IMR-90 (cell line): Measurements from ENCODE around the gene PSMA2. TPM values are rescaled to one million over a fixed set of nuclear protein-coding genes. Genes with fewer than 3 reads are reported as not detected.

Source experiments
- ATAC-seq: fragments of 200-7000 bp; cut with Tn5 transposase; 2 replicates; pipeline ENCODE4 v1.9.1; 2020; ENCODE audit warnings: low read depth, mild to moderate bottlenecking, moderate library complexity
- BruUV-seq: library from RNA; stranded (reverse); fragments of 400-500 nt; replicated peaks from 2 replicates; lab custom pipeline; 2021; lab: Mats Ljungman, UMichigan
- CTCF ChIA-PET: fragments of 300-600 bp; formaldehyde crosslinking; extraction: SDS; loops from one replicate; lab custom pipeline; 2021; ENCODE audit warnings: antibody characterized with exemption; lab: Yijun Ruan, JAX
- POLR2A ChIA-PET: fragments of 300-600 bp; sonication (Branson Sonifier 250); formaldehyde crosslinking; loops from one replicate; lab custom pipeline; 2022; ENCODE audit warnings: antibody characterized with exemption; ENCODE audit not compliant: unreplicated experiment; lab: Charles Lee
- DNase-seq: peaks from one replicate; pipeline ENCODE4 v3.0.0; 2013
- H2AFZ ChIP-seq: replicated peaks from 2 replicates; pipeline ENCODE3; 2013; ENCODE audit warnings: low read length, mild to moderate bottlenecking; ENCODE audit not compliant: poor library complexity
- H2AK5ac ChIP-seq: 2 replicates; pipeline ENCODE4 v1.6.1; 2013; ENCODE audit warnings: low read depth, low read length, inconsistent platforms
- H2AK9ac ChIP-seq: replicated peaks from 2 replicates; pipeline ENCODE3; 2013; ENCODE audit warnings: mild to moderate bottlenecking, low read depth, low read length, moderate library complexity; ENCODE audit not compliant: poor library complexity
- H2BK120ac ChIP-seq: 2 replicates; pipeline ENCODE4 v1.6.1; 2013; ENCODE audit warnings: low read depth, low read length, inconsistent platforms
- H2BK15ac ChIP-seq: 3 replicates; pipeline ENCODE4 v1.6.1; 2013; ENCODE audit warnings: low read depth, low read length, inconsistent platforms
- H2BK20ac ChIP-seq: 2 replicates; pipeline ENCODE4 v1.6.1; 2013; ENCODE audit warnings: low read depth, mild to moderate bottlenecking, inconsistent platforms, low read length, moderate library complexity
- H2BK5ac ChIP-seq: 2 replicates; pipeline ENCODE4 v1.6.1; 2013; ENCODE audit warnings: mild to moderate bottlenecking, low read depth, low read length, inconsistent platforms; ENCODE audit not compliant: poor library complexity, severe bottlenecking
- H3K14ac ChIP-seq: replicated peaks from 2 replicates; pipeline ENCODE4 v1.6.1; 2013; ENCODE audit warnings: low read depth, low read length, inconsistent platforms
- H3K18ac ChIP-seq: 2 replicates; pipeline ENCODE4 v1.6.1; 2013; ENCODE audit warnings: low read depth, low read length, control low read depth
- H3K23ac ChIP-seq: 2 replicates; pipeline ENCODE4 v1.6.1; 2013; ENCODE audit warnings: low read depth, low read length, inconsistent platforms
- H3K27ac ChIP-seq: 2 replicates; pipeline ENCODE4 v1.5.1; 2013; ENCODE audit warnings: mild to moderate bottlenecking, control low read depth, low read length; ENCODE audit not compliant: insufficient read depth
- H3K27me3 ChIP-seq: 2 replicates; pipeline ENCODE4 v1.6.1; 2013; ENCODE audit warnings: low read length; ENCODE audit not compliant: control insufficient read depth, insufficient read depth
- H3K36me3 ChIP-seq: 2 replicates; pipeline ENCODE4 v1.6.1; 2013; ENCODE audit warnings: low read length, mixed read lengths; ENCODE audit not compliant: control insufficient read depth, insufficient read depth
- H3K4ac ChIP-seq: 2 replicates; pipeline ENCODE4 v1.6.1; 2013; ENCODE audit warnings: low read depth, low read length, inconsistent platforms
- H3K4me1 ChIP-seq: 2 replicates; pipeline ENCODE4 v1.6.1; 2013; ENCODE audit warnings: low read length, mixed read lengths; ENCODE audit not compliant: control insufficient read depth, insufficient read depth
- H3K4me2 ChIP-seq: 2 replicates; pipeline ENCODE4 v1.6.1; 2013; ENCODE audit warnings: low read depth, mild to moderate bottlenecking, control low read depth, low read length, moderate library complexity
- H3K4me3 ChIP-seq: 2 replicates; pipeline ENCODE4 v1.5.1; 2013; ENCODE audit warnings: low read depth, mild to moderate bottlenecking, control low read depth, low read length, moderate library complexity; ENCODE audit not compliant: insufficient read depth
- H3K56ac ChIP-seq: 2 replicates; pipeline ENCODE4 v1.6.1; 2013; ENCODE audit warnings: low read length, inconsistent platforms; ENCODE audit not compliant: insufficient read depth; ENCODE audit errors: extremely low read depth
- H3K79me1 ChIP-seq, 2 experiments: 2 replicates each; pipeline ENCODE4 v1.6.1; 2013; ENCODE audit warnings: low read length in 2 of 2, inconsistent platforms in 1 of 2, low read depth in 1 of 2
- H3K9ac ChIP-seq: 2 replicates; pipeline ENCODE4 v1.6.1; 2013; ENCODE audit warnings: low read depth, low read length, control low read depth
- H3K9me1 ChIP-seq: 2 replicates; pipeline ENCODE4 v1.6.1; 2013; ENCODE audit warnings: low read length, inconsistent platforms; ENCODE audit not compliant: insufficient read depth
- H3K9me3 ChIP-seq: 2 replicates; pipeline ENCODE4 v1.6.1; 2013; ENCODE audit warnings: low read length; ENCODE audit not compliant: control insufficient read depth, insufficient read depth
- H4K20me1 ChIP-seq: 2 replicates; pipeline ENCODE4 v1.6.1; 2013; ENCODE audit warnings: low read length, inconsistent platforms; ENCODE audit not compliant: insufficient read depth
- H4K5ac ChIP-seq: 2 replicates; pipeline ENCODE4 v1.6.1; 2013; ENCODE audit warnings: mild to moderate bottlenecking, low read depth, low read length, control low read depth
- H4K8ac ChIP-seq, 2 experiments: 2 replicates each; pipeline ENCODE4 v1.6.1; 2013; ENCODE audit warnings: low read depth in 2 of 2, low read length in 2 of 2, control low read depth in 1 of 2, inconsistent platforms in 1 of 2
- H4K91ac ChIP-seq: 2 replicates; pipeline ENCODE4 v1.6.1; 2013; ENCODE audit warnings: low read depth, low read length, inconsistent platforms; ENCODE audit not compliant: insufficient read depth
- BHLHE40 ChIP-seq: fragments of 150-350 bp; IDR thresholded peaks from 2 replicates; pipeline ENCODE4 v1.6.1; 2016; ENCODE audit warnings: mild to moderate bottlenecking, low read depth, low read length
- CEBPB ChIP-seq: IDR thresholded peaks from 2 replicates; pipeline ENCODE4 v1.6.1; 2012; ENCODE audit warnings: low read depth, low read length, improper control_type of control experiment
- NFE2L2 ChIP-seq: fragments of 150-350 bp; IDR thresholded peaks from 2 replicates; pipeline ENCODE4 v1.6.1; 2016; ENCODE audit warnings: low read depth, mild to moderate bottlenecking, low read length
- POLR2A ChIP-seq: IDR thresholded peaks from 2 replicates; pipeline ENCODE4 v1.6.1; 2012; ENCODE audit warnings: mild to moderate bottlenecking, low read depth, low read length
- WGBS, 2 experiments: methylation state at CpG; one replicate each; pipeline versions ENCODE4 v1.1.5 to v1.1.7; 2013; ENCODE audit warnings: missing lambda C conversion rate in 2 of 2; ENCODE audit not compliant: insufficient read length in 1 of 2; ENCODE audit errors: extremely low coverage in 2 of 2; 5-methylcytosine and 5-hydroxymethylcytosine counted together
- dilution Hi-C: fragments of 300-500 bp; cut with HindIII; formaldehyde crosslinking; loops from one replicate; pipeline ENCODE4 v1.14.3; 2018; ENCODE audit warnings: low sequenced_read_pairs; ENCODE audit not compliant: unreplicated experiment
- in situ Hi-C: fragments of 300-500 bp; cut with MboI; formaldehyde crosslinking; loops from 3 replicates; pipeline ENCODE4 v1.14.3; 2019; ENCODE audit warnings: low sequenced_read_pairs, inconsistent platforms, mixed read lengths
- intact Hi-C: fragments of 100-400 bp; cut with micrococcal nuclease; formaldehyde crosslinking; loops from 2 replicates; pipeline ENCODE4 v1.10.0; 2022
- polyA plus RNA-seq, 3 experiments: library from polyadenylated mRNA; depleted of rRNA; stranded (reverse); fragments of >200 nt; gene quantifications; 2 replicates each; pipeline ENCODE4 v1.2.3, GENCODE V29; 2012; ENCODE audit warnings: low replicate concordance in 1 of 3
- total RNA-seq: library from RNA; depleted of rRNA; stranded (reverse); fragments of >200 nt; gene quantifications from 2 replicates; pipeline ENCODE4 v1.2.3, GENCODE V29; 2012

Gene PSMA2
- total and polyA plus RNA-seq, 2 of the 4 experiments (the other 2 are of a cell fraction) = 106 to 138 TPM

DNA sequence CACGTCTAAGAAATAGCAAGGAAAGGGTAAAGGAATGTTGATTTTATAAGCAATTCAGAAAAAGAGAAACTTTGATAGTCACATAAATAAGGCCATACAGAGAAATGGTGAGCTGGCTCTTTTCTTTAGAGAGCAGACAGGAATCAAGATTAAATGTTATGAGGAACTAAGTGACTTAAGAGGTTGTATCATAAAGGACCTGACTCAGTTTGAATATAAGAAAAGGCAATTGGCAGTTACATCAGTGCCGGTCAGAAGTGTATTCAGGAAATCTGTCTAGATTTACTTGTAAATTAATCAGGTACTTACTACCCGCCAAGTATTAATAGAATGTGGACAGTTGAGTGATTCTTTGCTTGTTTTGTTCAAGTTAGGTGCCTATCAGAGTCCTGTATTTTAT lies 2.3 kb upstream of the PSMA2 start:
- ATAC-seq (no peak), DNase-seq (no peak)
- Histone ChIP-seq H2AK5ac (no peak overlapping the region), H3K27ac (no peak overlapping the region), H4K5ac (no peak overlapping the region), H4K8ac (no peak overlapping the region), H3K4me3 (no peak overlapping the region), H4K20me1 (peaks cover 21% of the 10 kb centered on the region), H3K14ac (no peak overlapping the region), H3K9me3 (no peaks in the 10 kb centered on the region), H2BK5ac (no peak overlapping the region), H3K9me1 (peaks cover 4% of the 10 kb centered on the region; the same call in 1 of the 2 replicates), H3K9ac (no peak overlapping the region), H2BK15ac (no peak overlapping the region), H2BK120ac (no peak overlapping the region), H3K18ac (no peak overlapping the region), H3K36me3 (peaks cover 10% of the 10 kb centered on the region), H2AK9ac (no peak overlapping the region), H3K79me1 (peaks cover 17 to 50% of the 10 kb centered on the region in 2 experiments), H4K91ac (no peak overlapping the region), H2AFZ (no peak overlapping the region), H3K23ac (no peak overlapping the region), H3K56ac (no peak overlapping the region), H3K4me1 (peaks cover 4% of the 10 kb centered on the region), H3K27me3 (no peaks in the 10 kb centered on the region), H3K4me2 (no peak overlapping the region), H2BK20ac (no peak overlapping the region), H3K4ac (no peak overlapping the region)
- dilution Hi-C loops = loop anchor here (25.0 kb wide), 1 partner anchor 303 kb away; no protein-coding TSS in a partner anchor
- intact Hi-C loops = loop anchor here (5.0 to 10.0 kb wide), 2 partner anchors 651 to 768 kb away; partner anchors contain the start of gene STK17A
- in situ Hi-C loops = loop anchor here (25.0 kb wide), 1 partner anchor 903 kb away; no protein-coding TSS in a partner anchor
- TF ChIP-seq POLR2A (no peak), BHLHE40 (no peak), NFE2L2 (no peak), CEBPB (no peak)
- CTCF ChIA-PET = interaction anchor here (0.5 kb wide), 1 partner anchor 520 kb away, joined by 5 read pairs; no protein-coding TSS in a partner anchor
- no TSS peak for BruUV-seq
- POLR2A ChIA-PET = no interaction called here
- WGBS, 2 experiments = no CpG with 5 or more reads among the region's 3 CpGs
